ENCODE data around the gene FHL3. TPM values are rescaled to one million over a fixed set of nuclear protein-coding genes. Genes with fewer than 3 reads are reported as not detected.

Gene FHL3
- total and polyA plus RNA-seq, 9 of the 15 experiments (the other 6 are each of a cell fraction or from before 2014, with no cell fraction given), result 6.1 to 144 (median 34.1) TPM

- TF ChIP-seq, protein P1, sequence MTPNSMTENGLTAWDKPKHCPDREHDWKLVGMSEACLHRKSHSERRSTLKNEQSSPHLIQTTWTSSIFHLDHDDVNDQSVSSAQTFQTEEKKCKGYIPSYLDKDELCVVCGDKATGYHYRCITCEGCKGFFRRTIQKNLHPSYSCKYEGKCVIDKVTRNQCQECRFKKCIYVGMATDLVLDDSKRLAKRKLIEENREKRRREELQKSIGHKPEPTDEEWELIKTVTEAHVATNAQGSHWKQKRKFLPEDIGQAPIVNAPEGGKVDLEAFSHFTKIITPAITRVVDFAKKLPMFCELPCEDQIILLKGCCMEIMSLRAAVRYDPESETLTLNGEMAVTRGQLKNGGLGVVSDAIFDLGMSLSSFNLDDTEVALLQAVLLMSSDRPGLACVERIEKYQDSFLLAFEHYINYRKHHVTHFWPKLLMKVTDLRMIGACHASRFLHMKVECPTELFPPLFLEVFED (CRISPR knock-in tag; conservative IDR thresholded peaks at IDR 0.05), result 0 out of 2 replicates have a peak, but pooled peaks have one; percentile 46
- TF ChIP-seq ZNF280B (CRISPR knock-in tag; IDR thresholded peaks at IDR 0.05), result no peak
- no peak for TF ChIP-seq CREB3 (tag; conservative IDR thresholded peaks at IDR 0.05; ENCODE audit: low read depth)
- no peak for TF ChIP-seq KLF16 (IDR thresholded peaks at IDR 0.05)
Observed at GRCh38 chr1:37994886-37995566, 10.3 kb downstream of the FHL3 start (continued).
